Neural cell (in vitro differentiated cells): ENCODE measurements around the gene LUZP1. TPM values are rescaled to one million over a fixed set of nuclear protein-coding genes. Genes with fewer than 3 reads are reported as not detected.

ENCODE experiments used
- H2AFZ ChIP-seq: fragments of 200-600, 300-800 bp; sonication (generic), shearing (Covaris generic); 2 replicates; pipeline ENCODE4 v1.6.0; 2014; ENCODE audit warnings: low read depth, mild to moderate bottlenecking, antibody characterized with exemption, low read length, moderate library complexity
- H3F3A ChIP-seq: fragments of 200-600 bp; shearing (Covaris generic); 2 replicates; pipeline ENCODE4 v1.6.1; 2016; ENCODE audit warnings: mild to moderate bottlenecking, moderate library complexity, mixed read lengths, antibody characterized with exemption, low read length; ENCODE audit not compliant: insufficient read depth, poor library complexity, severe bottlenecking
- H3K27ac ChIP-seq: fragments of 200-600, 300-800 bp; sonication (generic), shearing (Covaris generic); 2 replicates; pipeline ENCODE4 v1.5.1; 2014; ENCODE audit warnings: mild to moderate bottlenecking, low read length, moderate library complexity
- H3K27me3 ChIP-seq: fragments of 300-800, 200-600 bp; sonication (generic), shearing (Covaris generic); 2 replicates; pipeline ENCODE4 v1.6.0; 2014; ENCODE audit warnings: mild to moderate bottlenecking, low read depth, low read length, moderate library complexity; ENCODE audit not compliant: insufficient read depth
- H3K36me3 ChIP-seq: fragments of 300-800, 200-600 bp; sonication (generic), shearing (Covaris generic); 2 replicates; pipeline ENCODE4 v1.5.1; 2014; ENCODE audit warnings: mild to moderate bottlenecking, antibody characterized with exemption, low read length, moderate library complexity; ENCODE audit not compliant: insufficient read depth
- H3K4me2 ChIP-seq: fragments of 300-800, 200-600 bp; sonication (generic), shearing (Covaris generic); 2 replicates; pipeline ENCODE4 v1.6.0; 2014; ENCODE audit warnings: mild to moderate bottlenecking, low read length
- H3K4me3 ChIP-seq: fragments of 300-800, 200-600 bp; sonication (generic), shearing (Covaris generic); 2 replicates; pipeline ENCODE4 v1.5.1; 2014; ENCODE audit warnings: mild to moderate bottlenecking, low read length, moderate library complexity
- H3K79me2 ChIP-seq: fragments of 200-600 bp; shearing (Covaris generic); replicated peaks from 2 replicates; pipeline ENCODE4 v1.6.0; 2014; ENCODE audit warnings: mild to moderate bottlenecking, low read length, moderate library complexity; ENCODE audit not compliant: insufficient read depth
- H3K9ac ChIP-seq: fragments of 300-800, 200-600 bp; sonication (generic), shearing (Covaris generic); 2 replicates; pipeline ENCODE4 v1.6.1; 2016; ENCODE audit warnings: mild to moderate bottlenecking, low read length, mixed read lengths
- H3K9me2 ChIP-seq: fragments of 200-600 bp; shearing (Covaris generic); 2 replicates; pipeline ENCODE4 v1.6.1; 2016; ENCODE audit warnings: mild to moderate bottlenecking, low read length, mixed read lengths; ENCODE audit not compliant: insufficient read depth
- H3K9me3 ChIP-seq: fragments of 200-600, 300-800 bp; sonication (generic), shearing (Covaris generic); 2 replicates; pipeline ENCODE4 v1.6.1; 2016; ENCODE audit warnings: mild to moderate bottlenecking, mixed run types, low read length, moderate library complexity, mixed read lengths
- H4K20me1 ChIP-seq: fragments of 200-600 bp; shearing (Covaris generic); 2 replicates; pipeline ENCODE4 v1.6.1; 2016; ENCODE audit warnings: mild to moderate bottlenecking, mixed run types; ENCODE audit not compliant: insufficient read depth
- CTCF ChIP-seq: fragments of 450-650 bp; IDR thresholded peaks from 2 replicates; pipeline ENCODE4 v1.5.1; 2014; ENCODE audit warnings: antibody characterized with exemption, mild to moderate bottlenecking, moderate library complexity; ENCODE audit not compliant: poor library complexity, severe bottlenecking
- EP300 ChIP-seq: fragments of 450-650 bp; conservative IDR thresholded peaks from 2 replicates; pipeline ENCODE4 v1.6.1; 2014; ENCODE audit warnings: antibody characterized with exemption, mild to moderate bottlenecking, moderate library complexity; ENCODE audit not compliant: poor library complexity, severe bottlenecking
- EZH2 ChIP-seq: fragments of 200-600, 300-800 bp; shearing (Covaris generic), sonication (generic); IDR thresholded peaks from 2 replicates; pipeline ENCODE4 v1.6.1; 2014; ENCODE audit warnings: antibody characterized with exemption, low read length, borderline replicate concordance, mild to moderate bottlenecking; ENCODE audit not compliant: insufficient read depth, poor library complexity, severe bottlenecking
- MXI1 ChIP-seq: fragments of 450-650 bp; conservative IDR thresholded peaks from 2 replicates; pipeline ENCODE4 v1.6.1; 2014; ENCODE audit warnings: antibody characterized with exemption, mild to moderate bottlenecking; ENCODE audit not compliant: poor library complexity, severe bottlenecking
- POLR2AphosphoS5 ChIP-seq: IDR thresholded peaks from 2 replicates; pipeline ENCODE4 v1.6.1; 2012
- RAD21 ChIP-seq: fragments of 450-650 bp; conservative IDR thresholded peaks from 2 replicates; pipeline ENCODE4 v1.6.1; 2014; ENCODE audit warnings: antibody characterized with exemption, mild to moderate bottlenecking, moderate library complexity
- REST ChIP-seq: IDR thresholded peaks from 2 replicates; pipeline ENCODE4 v1.6.1; 2012; ENCODE audit warnings: borderline replicate concordance
- SMC3 ChIP-seq: fragments of 450-650 bp; conservative IDR thresholded peaks from 2 replicates; pipeline ENCODE4 v1.6.1; 2014; ENCODE audit warnings: antibody characterized with exemption, mild to moderate bottlenecking, moderate library complexity; ENCODE audit not compliant: poor library complexity
- TAF1 ChIP-seq: IDR thresholded peaks from 2 replicates; pipeline ENCODE4 v1.6.1; 2012; ENCODE audit warnings: low read depth
- polyA plus RNA-seq: library from polyadenylated mRNA; depleted of rRNA; stranded (reverse); fragments of >200 nt; gene quantifications from 2 replicates; pipeline ENCODE4 v1.2.3, GENCODE V29; 2014

Gene LUZP1
- polyA plus RNA-seq, 1 donor from 2014 or later, result 2.3 TPM

- H3K27me3 ChIP-seq, result no peaks in the 10 kb centered on the region
- H3K9me2 ChIP-seq, result no peaks in the 10 kb centered on the region
- H3K79me2 ChIP-seq, result no peaks in the 10 kb centered on the region
- H2AFZ ChIP-seq, result no peak overlapping the region
- H3K4me3 ChIP-seq, result no peak overlapping the region
- H3K4me2 ChIP-seq, result no peak overlapping the region
- no peak overlapping the region for H3K9ac ChIP-seq
- no peaks in the 10 kb centered on the region for H3F3A ChIP-seq
- TF ChIP-seq EZH2 (no peak), EP300 (no peak), MXI1 (no peak), CTCF (no peak), RAD21 (no peak), POLR2AphosphoS5 (no peak)
- no peaks in the 10 kb centered on the region for H3K36me3 ChIP-seq
- H3K27ac ChIP-seq, result no peak overlapping the region
- no peaks in the 10 kb centered on the region for H3K9me3 ChIP-seq
- H4K20me1 ChIP-seq, result no peaks in the 10 kb centered on the region
Observed at GRCh38 chr1:23188434-23188884, 19.8 kb upstream of the LUZP1 start.

- Histone ChIP-seq H3K4me2 (no peak overlapping the region), H3K27ac (no peak overlapping the region), H3K79me2 (no peaks in the 10 kb centered on the region), H3F3A (no peaks in the 10 kb centered on the region), H2AFZ (no peak overlapping the region), H3K9ac (no peak overlapping the region), H4K20me1 (no peaks in the 10 kb centered on the region), H3K27me3 (no peaks in the 10 kb centered on the region), H3K36me3 (no peaks in the 10 kb centered on the region), H3K4me3 (no peak overlapping the region), H3K9me3 (no peaks in the 10 kb centered on the region), H3K9me2 (no peaks in the 10 kb centered on the region)
- TF ChIP-seq EP300, result no peak
- no peak for TF ChIP-seq POLR2AphosphoS5
- no peak for TF ChIP-seq TAF1
- no peak for TF ChIP-seq EZH2
- TF ChIP-seq RAD21, result no peak
- TF ChIP-seq REST, result no peak
- no peak for TF ChIP-seq SMC3
- TF ChIP-seq CTCF, result no peak
- TF ChIP-seq MXI1, result no peak
Observed at GRCh38 chr1:23187637-23188036, 19.0 kb upstream of the LUZP1 start.
